GM23338 (cell line): ENCODE data around the gene TMEM213. TPM values are rescaled to one million over a fixed set of nuclear protein-coding genes. Genes with fewer than 3 reads are reported as not detected.

Experiments
- ATAC-seq: fragments of 200-7000 bp; cut with Tn5 transposase; 3 replicates; pipeline ENCODE4 v1.9.1; 2020
- DNase-seq: peaks from one replicate; pipeline ENCODE4 v3.0.0-alpha.2; 2015; ENCODE audit warnings: low spot score
- H2AFZ ChIP-seq: fragments of 200-600 bp; sonication (generic); 2 replicates; pipeline ENCODE4 v1.8.0; 2016; ENCODE audit warnings: antibody characterized with exemption, mild to moderate bottlenecking, moderate library complexity
- H3F3A ChIP-seq: fragments of 200-600 bp; sonication (generic); replicated peaks from 2 replicates; pipeline ENCODE4 v1.8.0; 2017; ENCODE audit warnings: antibody characterized with exemption, mixed run types, low read depth
- H3K27ac ChIP-seq: fragments of 200-600 bp; sonication (generic); 2 replicates; pipeline ENCODE4 v1.6.1; 2016; ENCODE audit warnings: low read depth
- H3K27me3 ChIP-seq: fragments of 200-600 bp; sonication (generic); 2 replicates; pipeline ENCODE4 v1.8.0; 2016; ENCODE audit warnings: mild to moderate bottlenecking, mixed run types, moderate library complexity; ENCODE audit not compliant: insufficient read depth
- H3K36me3 ChIP-seq: fragments of 200-600 bp; sonication (generic); 2 replicates; pipeline ENCODE4 v1.8.0; 2016; ENCODE audit warnings: mild to moderate bottlenecking; ENCODE audit not compliant: insufficient read depth
- H3K4me1 ChIP-seq: fragments of 200-600 bp; sonication (generic); 2 replicates; pipeline ENCODE4 v1.8.0; 2016; ENCODE audit warnings: mild to moderate bottlenecking, moderate library complexity; ENCODE audit not compliant: insufficient read depth
- H3K4me2 ChIP-seq: fragments of 200-600 bp; sonication (generic); 2 replicates; pipeline ENCODE4 v1.7.1; 2017; ENCODE audit warnings: mixed run types
- H3K4me3 ChIP-seq: fragments of 200-600 bp; sonication (generic); 2 replicates; pipeline ENCODE4 v1.6.1; 2016; ENCODE audit warnings: mixed run types
- H3K79me2 ChIP-seq: fragments of 200-600 bp; sonication (generic); replicated peaks from 2 replicates; pipeline ENCODE4 v1.8.0; 2017; ENCODE audit warnings: mild to moderate bottlenecking; ENCODE audit not compliant: insufficient read depth
- H3K9me2 ChIP-seq: fragments of 200-600 bp; sonication (generic); 2 replicates; pipeline ENCODE4 v1.8.0; 2017; ENCODE audit not compliant: insufficient read depth
- H4K20me1 ChIP-seq: fragments of 200-600 bp; sonication (generic); replicated peaks from 2 replicates; pipeline ENCODE4 v1.8.0; 2017; ENCODE audit warnings: mild to moderate bottlenecking; ENCODE audit not compliant: insufficient read depth
- H3K27ac Mint-ChIP-seq: 2 replicates; pipeline ENCODE4 v1.8.0; 2020; ENCODE audit warnings: inconsistent platforms, mild to moderate bottlenecking, moderate library complexity, mixed read lengths
- H3K27me3 Mint-ChIP-seq: 3 replicates; pipeline ENCODE4 v1.8.0; 2022; ENCODE audit warnings: low read depth, mild to moderate bottlenecking, moderate library complexity, mixed read lengths, inconsistent platforms; ENCODE audit not compliant: insufficient read depth, poor library complexity
- H3K36me3 Mint-ChIP-seq: 3 replicates; pipeline ENCODE4 v1.8.0; 2021; ENCODE audit warnings: low read depth, mild to moderate bottlenecking, inconsistent platforms, moderate library complexity, mixed read lengths
- H3K4me1 Mint-ChIP-seq: 3 replicates; pipeline ENCODE4 v1.8.0; 2020; ENCODE audit warnings: mild to moderate bottlenecking, inconsistent platforms, mixed read lengths
- H3K4me3 Mint-ChIP-seq: 3 replicates; pipeline ENCODE4 v1.8.0; 2021; ENCODE audit warnings: moderate library complexity, mild to moderate bottlenecking, inconsistent platforms, mixed read lengths
- H3K9me3 Mint-ChIP-seq: 3 replicates; pipeline ENCODE4 v1.8.0; 2020; ENCODE audit warnings: moderate library complexity, mild to moderate bottlenecking, inconsistent platforms, mixed read lengths
- CREB1 ChIP-seq: fragments of 250-450 bp; sonication (Bioruptor Pico); IDR thresholded peaks from 2 replicates; pipeline ENCODE4 v1.5.0; 2020; ENCODE audit warnings: low read depth, mild to moderate bottlenecking, moderate library complexity
- CTCF ChIP-seq, 2 experiments: fragments of 200-600 bp in 1 of 2; sonication (generic) in 1 of 2; conservative IDR thresholded peaks; 2 replicates each; pipeline versions ENCODE4 v1.5.1 to v1.6.1; 2016 to 2017; ENCODE audit warnings: antibody characterized with exemption in 2 of 2, low read depth in 2 of 2, mild to moderate bottlenecking in 2 of 2, moderate library complexity in 1 of 2
- ETS1 ChIP-seq: IDR thresholded peaks from 2 replicates; pipeline ENCODE4 v1.6.1; 2016; ENCODE audit warnings: antibody characterized with exemption
- EZH2phosphoT487 ChIP-seq: fragments of 200-600 bp; sonication (generic); IDR thresholded peaks from one replicate; pipeline ENCODE4 v1.8.1; 2018; ENCODE audit warnings: antibody characterized with exemption; ENCODE audit not compliant: unreplicated experiment
- JUNB ChIP-seq: IDR thresholded peaks from one replicate; pipeline ENCODE4 v1.6.1; 2016; ENCODE audit warnings: antibody characterized with exemption; ENCODE audit not compliant: unreplicated experiment
- NANOG ChIP-seq: IDR thresholded peaks from 2 replicates; pipeline ENCODE4 v1.6.1; 2016; ENCODE audit warnings: antibody characterized with exemption, borderline replicate concordance
- POLR2AphosphoS5 ChIP-seq: IDR thresholded peaks from 2 replicates; pipeline ENCODE4 v1.6.1; 2016; ENCODE audit warnings: antibody characterized with exemption, low read depth
- REST ChIP-seq: IDR thresholded peaks from one replicate; pipeline ENCODE4 v1.6.1; 2018; ENCODE audit warnings: antibody characterized with exemption; ENCODE audit not compliant: unreplicated experiment
- STAT1 ChIP-seq: IDR thresholded peaks from one replicate; pipeline ENCODE4 v1.6.1; 2016; ENCODE audit warnings: antibody characterized with exemption; ENCODE audit not compliant: unreplicated experiment
- ZNF462 ChIP-seq: fragments of 250-450 bp; sonication (Bioruptor Pico); IDR thresholded peaks from 2 replicates; pipeline ENCODE4 v1.5.0; 2020; ENCODE audit warnings: mild to moderate bottlenecking, moderate library complexity
- polyA plus RNA-seq: library from polyadenylated mRNA; unstranded; fragments of >200 nt; fragmentation: Nextera tagmentation; extraction: Ambion mirVana; gene quantifications from 2 replicates; pipeline ENCODE4 v1.2.1, GENCODE V29; 2016
- total RNA-seq: library from RNA; depleted of rRNA; stranded (reverse); fragments of >200 nt; shearing (Covaris generic); gene quantifications from 2 replicates; pipeline ENCODE4 v1.2.3, GENCODE V29; 2014

TMEM213 gene
- total and polyA plus RNA-seq, 2 experiments from 2014 or later: 0.89 TPM; not detected in 1

GRCh38 chr7:138832966-138833365 lies 35.2 kb downstream of the TMEM213 start:
- Histone ChIP-seq H3K4me1 (no peaks in the 10 kb centered on the region), H3K4me2 (no peak overlapping the region), H3K27me3 (no peaks in the 10 kb centered on the region), H3K27ac (no peak overlapping the region), H3K9me2 (no peaks in the 10 kb centered on the region), H3K4me3 (no peak overlapping the region), H4K20me1 (no peaks in the 10 kb centered on the region; the same call in 1 of the 2 replicates), H3K79me2 (no peaks in the 10 kb centered on the region), H3F3A (no peaks in the 10 kb centered on the region), H2AFZ (no peak overlapping the region), H3K36me3 (no peaks in the 10 kb centered on the region)
- no peak for ATAC-seq
- Mint-ChIP-seq H3K4me3 (no peak overlapping the region), H3K9me3 (no peaks in the 10 kb centered on the region), H3K27ac (no peak overlapping the region), H3K36me3 (peaks cover 18% of the 10 kb centered on the region), H3K4me1 (peaks cover 10% of the 10 kb centered on the region; the same call in 1 of the 3 replicates), H3K27me3 (no peaks in the 10 kb centered on the region)
- DNase-seq: no peak
- TF ChIP-seq EZH2phosphoT487 (no peak), CREB1 (CRISPR knock-in tag) (no peak), ETS1 (no peak), POLR2AphosphoS5 (no peak), NANOG (no peak), STAT1 (no peak), JUNB (no peak), REST (no peak), CTCF (conservative IDR thresholded peaks at IDR 0.05; ENCODE audit: low read depth in 2 of 2) (no peak), ZNF462 (no peak)
